Measurements from ENCODE around the gene DIPK1A. TPM values are rescaled to one million over a fixed set of nuclear protein-coding genes. Genes with fewer than 3 reads are reported as not detected.
A peak's percentile ranks its signal among the peaks of the same experiment; 100 is the strongest.

DIPK1A gene
- total and polyA plus RNA-seq, 10 donors, result 5.4 to 15.7 (median 9.9) TPM

- no peak for DNase-seq
- H3K4me1 ChIP-seq, result peaks cover 0 to 8% (median 6%) of the 10 kb centered on the region in 6 donors
- no peaks in the 10 kb centered on the region for H3K9me3 ChIP-seq
- no peak overlapping the region for H3K27ac ChIP-seq
- intact Hi-C loops (cut with DNase I; ENCODE audit: low total_unique reads), result no loop called here
- 59 to 69% (median 65%) methylated on average over 2 of the region's 2 CpGs for WGBS, 5 donors
- H3K27me3 ChIP-seq (replicated peaks in 1 of 7), result no peaks in the 10 kb centered on the region
- no peak overlapping the region for H3K4me3 ChIP-seq
- no peaks in the 10 kb centered on the region for H3K36me3 ChIP-seq
- TF ChIP-seq POLR2AphosphoS5 (IDR thresholded peaks at IDR 0.05) (no peak), POLR2A (IDR thresholded peaks at IDR 0.05) (no peak), CTCF (IDR thresholded peaks at IDR 0.05 in 8 of 11, conservative IDR thresholded peaks at IDR 0.05 in 3 of 11) (no peak)
These were observed 39.0 kb upstream of the DIPK1A start for GRCh38 chr1:93000291-93000690.

- WGBS, 5 donors, result 79 to 93% (median 93%) methylated on average over 5 of the region's 5 CpGs
- no peak overlapping the region for H3K27ac ChIP-seq
- H3K9me3 ChIP-seq, result no peaks in the 10 kb centered on the region
- H3K27me3 ChIP-seq (replicated peaks in 1 of 7), result no peaks in the 10 kb centered on the region
- H3K36me3 ChIP-seq, result no peaks in the 10 kb centered on the region
- intact Hi-C loops (cut with DNase I; ENCODE audit: low total_unique reads), result no loop called here
- TF ChIP-seq CTCF (IDR thresholded peaks at IDR 0.05 in 8 of 11, conservative IDR thresholded peaks at IDR 0.05 in 3 of 11), result no peak
- TF ChIP-seq POLR2AphosphoS5 (IDR thresholded peaks at IDR 0.05), result no peak
- no peak for TF ChIP-seq POLR2A (IDR thresholded peaks at IDR 0.05)
- DNase-seq, result no peak
- no peak overlapping the region for H3K4me3 ChIP-seq
- H3K4me1 ChIP-seq, result peaks cover 0 to 6% (median 2%) of the 10 kb centered on the region in 6 donors
These were observed 37.6 kb upstream of the DIPK1A start for GRCh38 chr1:92998821-92999220.

GRCh38 chr1:92995441-92996430 is 34.5 kb upstream of the DIPK1A start:
- DNase-seq, result no peak
- intact Hi-C loops (cut with DNase I; ENCODE audit: low total_unique reads), result loop anchor here (2.0 kb wide), 1 partner anchor 137 kb away; no protein-coding TSS in a partner anchor
- WGBS, 5 donors, result 68 to 87% (median 80%) methylated on average over 8 of the region's 8 CpGs
- H3K27me3 ChIP-seq (replicated peaks in 1 of 7), result no peaks in the 10 kb centered on the region
- no peak overlapping the region for H3K27ac ChIP-seq
- TF ChIP-seq POLR2A (IDR thresholded peaks at IDR 0.05), result no peak
- no peak for TF ChIP-seq POLR2AphosphoS5 (IDR thresholded peaks at IDR 0.05)
- TF ChIP-seq CTCF (IDR thresholded peaks at IDR 0.05 in 8 of 11, conservative IDR thresholded peaks at IDR 0.05 in 3 of 11), result no peak
- no peaks in the 10 kb centered on the region for H3K9me3 ChIP-seq
- H3K4me1 ChIP-seq, result peaks cover 0 to 24% (median 12%) of the 10 kb centered on the region in 6 donors
- no peaks in the 10 kb centered on the region for H3K36me3 ChIP-seq
- no peak overlapping the region for H3K4me3 ChIP-seq

GRCh38 chr1:92994105-92994712 is 32.9 kb upstream of the DIPK1A start:
- H3K9me3 ChIP-seq, result no peaks in the 10 kb centered on the region
- 57 to 64% (median 60%) methylated on average over 5 of the region's 5 CpGs for WGBS, 5 donors
- H3K27ac ChIP-seq, result no peak overlapping the region
- H3K27me3 ChIP-seq (replicated peaks in 1 of 7), result no peaks in the 10 kb centered on the region
- DNase-seq, result no peak
- no peak overlapping the region for H3K4me3 ChIP-seq
- intact Hi-C loops (cut with DNase I; ENCODE audit: low total_unique reads), result loop anchor here (2.0 kb wide), 1 partner anchor 135 kb away; no protein-coding TSS in a partner anchor
- TF ChIP-seq POLR2AphosphoS5 (IDR thresholded peaks at IDR 0.05), result no peak
- peak; percentile 61 to 94 (median 84) for TF ChIP-seq CTCF (IDR thresholded peaks at IDR 0.05 in 8 of 11, conservative IDR thresholded peaks at IDR 0.05 in 3 of 11)
- TF ChIP-seq POLR2A (IDR thresholded peaks at IDR 0.05), result no peak
- H3K4me1 ChIP-seq, result peaks cover 0 to 39% (median 14%) of the 10 kb centered on the region in 6 donors
- H3K36me3 ChIP-seq, result no peaks in the 10 kb centered on the region

All from spleen (tissue), 11 donors.